GM18867 (cell line): ENCODE measurements around the gene ADAM33.

Source experiments
- ATAC-seq: cut with Tn5 transposase; IDR thresholded peaks from one replicate; pipeline ENCODE4 v1.9.1; 2021; ENCODE audit warnings: mild to moderate bottlenecking, moderate library complexity; ENCODE audit not compliant: unreplicated experiment

The ADAM33 gene

GRCh38 chr20:3710703-3711483, 29.1 kb upstream of the ADAM33 start:
- no peak for ATAC-seq

DNA sequence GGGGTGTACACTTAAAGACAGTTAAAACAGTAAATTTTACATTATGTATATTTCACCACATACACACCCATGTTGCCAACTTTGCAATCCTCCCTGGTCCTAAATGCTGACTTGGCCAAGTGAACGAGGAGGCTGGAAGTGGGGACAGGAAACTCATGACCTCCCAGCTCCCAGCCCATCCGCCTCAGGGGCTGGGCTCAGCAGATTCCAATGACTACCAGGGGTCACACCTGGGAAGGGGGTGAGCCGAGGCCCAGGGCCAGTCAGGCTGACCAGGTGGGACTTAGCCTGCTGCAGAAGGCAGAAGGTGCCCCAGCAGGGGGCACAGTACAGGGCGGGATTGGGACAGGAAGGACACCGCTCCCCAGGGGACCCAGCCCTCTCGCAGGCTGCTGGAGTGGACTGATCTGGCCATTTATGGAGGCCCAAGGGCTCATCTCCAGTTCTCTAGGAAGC, 28.2 kb upstream of the ADAM33 start:
- ATAC-seq: no peak

GRCh38 chr20:3707508-3707899, 25.7 kb upstream of the ADAM33 start:
- no peak for ATAC-seq

DNA sequence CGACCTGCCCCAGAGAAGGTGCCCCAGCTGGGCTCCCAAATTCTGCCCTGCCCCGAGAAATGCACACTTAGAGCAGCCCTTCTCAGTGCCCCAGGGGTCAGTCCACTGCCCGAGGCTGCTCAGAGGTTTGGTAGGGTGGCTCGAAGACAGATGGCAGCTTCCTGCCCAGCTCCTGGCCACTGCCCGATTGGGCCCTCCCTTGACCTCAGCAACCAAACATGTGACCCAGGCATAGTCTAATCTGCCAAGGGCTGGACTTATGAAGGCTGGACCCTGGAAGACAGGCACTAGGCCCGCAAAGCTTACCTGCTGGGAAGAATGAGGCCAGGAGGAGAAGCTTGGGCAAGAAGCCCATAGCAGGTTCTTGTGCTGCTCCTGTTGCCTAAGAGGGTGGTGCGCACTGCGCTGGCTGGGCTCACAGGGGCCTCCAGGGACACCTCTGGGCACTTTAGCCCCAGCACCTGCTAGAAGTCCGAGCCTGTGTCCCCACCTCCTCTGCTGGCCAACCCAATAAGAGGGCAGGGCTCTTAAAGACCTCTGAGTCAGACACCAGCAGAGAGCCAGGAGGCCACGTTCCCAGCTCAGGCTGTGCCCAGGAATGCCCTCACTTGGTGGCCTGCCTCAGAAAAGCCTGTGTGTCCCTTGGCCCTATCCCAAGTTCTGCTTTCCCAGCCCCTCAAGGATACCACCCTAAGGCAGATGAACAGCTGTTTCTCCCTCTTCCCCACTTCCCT, 25.1 kb upstream of the ADAM33 start:
- ATAC-seq: no peak

GRCh38 chr20:3705970-3706739, 24.3 kb upstream of the ADAM33 start:
- no peak for ATAC-seq

DNA sequence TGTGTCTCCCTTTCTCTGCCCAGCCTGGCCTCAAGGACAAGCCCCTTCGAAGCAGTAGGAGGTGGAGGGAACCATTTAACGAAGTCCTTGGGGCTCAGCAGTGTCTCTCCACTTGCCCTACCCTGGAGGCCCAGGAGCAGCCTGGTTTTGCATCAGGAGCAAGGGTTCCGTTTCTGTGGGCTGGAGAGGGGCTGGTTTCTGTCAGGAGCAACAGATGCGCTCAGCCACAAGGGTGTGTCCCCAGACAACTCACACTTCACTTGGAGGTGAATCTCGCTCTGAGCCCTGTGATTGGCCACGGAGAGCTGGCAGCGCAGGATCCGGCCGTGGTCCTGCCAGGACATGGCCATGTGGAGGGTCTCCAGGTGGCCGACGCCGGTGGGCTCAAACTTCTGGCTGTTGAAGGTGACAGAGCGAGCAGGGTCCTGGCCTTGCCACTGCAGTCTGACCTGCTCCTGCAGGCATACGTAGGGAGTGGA, 23.7 kb upstream of the ADAM33 start:
- ATAC-seq: no peak

GRCh38 chr20:3704087-3704486, 22.3 kb upstream of the ADAM33 start:
- ATAC-seq: no peak

DNA sequence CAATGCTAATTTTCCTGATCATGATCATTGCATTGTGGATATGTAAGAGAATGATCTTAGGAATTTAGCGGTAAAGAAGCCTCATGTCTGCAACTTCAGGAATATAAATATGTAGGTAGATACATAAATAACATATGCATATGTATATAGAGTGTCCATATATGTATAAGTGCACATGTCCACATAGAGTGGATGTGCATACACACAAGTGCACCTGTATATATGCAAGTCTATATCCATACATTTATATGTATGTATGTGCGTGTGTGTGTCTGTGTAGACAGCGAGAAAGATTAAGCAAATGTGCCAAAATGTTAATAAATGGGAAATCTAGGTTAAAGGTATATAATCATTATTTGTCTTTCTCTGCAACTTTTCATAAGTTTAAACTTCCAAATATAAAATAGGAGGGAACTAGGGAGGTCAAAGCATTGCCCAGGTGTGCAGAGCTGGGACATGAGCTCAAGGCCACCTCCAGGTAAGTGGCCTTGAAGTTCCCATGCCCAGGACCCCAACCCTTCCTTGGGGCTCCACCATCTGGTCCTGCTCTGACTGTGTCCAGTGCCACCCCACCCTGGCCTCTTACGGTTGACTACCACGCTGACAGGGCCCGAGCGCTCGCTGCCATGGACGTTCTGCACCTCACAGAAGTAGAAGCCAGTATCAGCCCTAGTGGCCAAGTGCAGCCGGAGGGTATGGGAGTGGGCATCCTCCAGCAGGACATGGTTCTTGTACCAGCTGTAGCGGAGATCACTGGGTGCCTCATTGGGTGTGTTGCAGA, 21.0 kb upstream of the ADAM33 start:
- no peak for ATAC-seq

DNA sequence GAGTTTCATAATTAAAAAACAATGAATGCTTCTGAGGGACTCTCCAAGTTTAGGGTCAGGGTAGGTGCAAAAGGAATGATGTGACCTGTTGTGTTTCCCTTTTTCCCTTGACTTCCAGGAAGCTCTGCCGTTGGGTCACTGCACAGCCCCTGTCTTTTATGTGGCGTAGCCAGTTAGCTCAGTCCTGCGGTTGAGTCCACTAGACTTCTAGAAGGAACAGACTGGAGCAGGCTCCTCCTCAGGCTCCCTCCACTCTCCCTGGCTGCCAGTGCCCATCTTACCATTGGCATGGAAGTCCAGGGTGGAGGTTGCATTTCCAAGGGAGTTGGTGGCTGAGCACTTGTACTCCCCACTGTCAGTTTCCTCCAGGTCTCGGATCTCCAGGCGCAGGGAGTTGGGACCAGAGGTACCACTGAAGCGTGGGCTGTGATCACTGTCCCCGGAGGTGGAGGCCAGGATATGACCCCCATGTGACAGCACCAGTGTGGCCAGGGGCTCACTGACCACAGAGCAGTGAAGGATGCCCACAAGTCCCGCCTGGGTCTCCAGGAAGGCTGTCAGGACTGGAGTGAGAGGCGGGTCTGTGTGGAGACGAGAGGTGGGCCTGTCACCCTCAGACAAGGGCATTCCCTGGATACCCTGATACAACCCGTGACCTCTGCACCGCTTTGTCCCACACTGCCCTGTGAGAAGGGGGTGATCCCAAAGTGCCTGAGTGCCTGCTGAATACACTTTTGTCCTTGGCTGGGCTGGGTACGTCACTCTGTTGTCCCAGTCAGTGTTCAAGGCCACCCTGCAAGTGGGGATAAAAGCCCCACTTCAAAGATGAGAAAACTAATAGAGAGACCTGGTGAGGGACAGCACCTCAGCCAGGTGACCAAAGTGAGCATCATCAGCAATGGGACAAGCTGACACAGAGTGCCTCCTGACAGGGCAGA, 19.5 kb upstream of the ADAM33 start:
- no peak for ATAC-seq

DNA sequence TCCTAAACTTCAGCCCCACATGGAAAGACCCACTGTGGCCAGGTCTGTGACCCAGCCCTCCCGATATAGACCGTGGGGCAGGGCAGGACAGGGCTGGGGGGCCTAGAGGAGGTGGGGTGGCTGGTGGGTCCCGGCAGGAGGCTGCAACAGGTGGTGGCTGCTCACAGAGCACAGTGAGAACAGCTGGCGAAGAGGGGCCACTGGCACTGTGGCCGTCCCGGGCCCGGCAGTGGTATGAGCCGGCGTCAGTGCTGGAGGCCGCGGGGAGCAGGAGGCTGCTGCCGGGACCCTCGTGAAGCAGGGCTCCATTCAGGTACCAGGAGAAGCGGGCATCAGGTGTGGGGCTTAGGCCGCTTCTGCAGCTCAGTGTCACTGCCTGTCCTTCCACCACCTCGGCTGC, 17.2 kb upstream of the ADAM33 start:
- ATAC-seq: no peak

- no peak for ATAC-seq
These were observed 16.8 kb upstream of the ADAM33 start for GRCh38 chr20:3698591-3699001.

- no peak for ATAC-seq
These were observed 15.9 kb upstream of the ADAM33 start for GRCh38 chr20:3697588-3698305.

DNA sequence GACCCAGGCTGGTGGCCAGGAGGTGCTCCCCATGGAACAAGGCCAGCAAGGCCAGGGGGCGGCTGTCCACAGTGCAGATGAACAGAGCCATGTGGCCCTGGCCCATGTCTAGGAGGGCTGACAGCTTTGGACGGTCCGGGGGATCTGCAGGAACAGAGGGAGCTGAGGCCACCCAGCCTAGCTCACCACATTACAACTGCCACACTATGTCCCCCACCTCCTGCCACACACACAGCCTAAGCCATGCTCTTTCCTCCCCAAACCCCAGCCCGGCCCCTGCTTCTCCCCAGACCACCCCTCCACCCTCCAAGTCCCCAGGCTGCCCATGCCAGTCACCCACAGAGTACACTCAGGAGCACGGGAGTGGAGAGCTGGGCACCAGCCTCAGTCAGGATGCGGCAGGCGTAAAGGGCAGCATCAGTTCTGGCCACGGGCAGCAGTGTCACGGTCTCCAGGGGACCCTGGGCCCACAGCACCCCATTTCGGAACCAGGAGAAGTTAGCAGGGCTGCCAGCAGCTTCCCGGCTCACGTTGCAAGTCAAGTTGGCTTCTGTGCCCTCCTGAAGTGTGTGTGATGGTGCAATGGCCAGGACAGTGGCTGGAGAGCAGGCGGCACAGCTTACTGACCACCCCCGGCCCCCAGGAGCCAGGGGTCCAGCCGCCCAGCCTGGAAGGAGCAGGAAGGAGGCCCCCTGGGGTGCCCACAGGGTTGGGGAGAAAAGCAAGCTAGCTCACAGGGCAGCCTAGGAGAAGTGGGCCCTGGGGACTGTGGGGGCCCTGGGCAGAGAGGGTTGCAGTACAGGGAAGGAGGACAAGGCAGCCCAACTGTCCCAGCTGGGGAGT, 15.2 kb upstream of the ADAM33 start:
- ATAC-seq: no peak

- ATAC-seq: no peak
These were observed 14.4 kb upstream of the ADAM33 start for GRCh38 chr20:3696200-3696599.

GRCh38 chr20:3694864-3695263, 13.1 kb upstream of the ADAM33 start:
- ATAC-seq: no peak

GRCh38 chr20:3693376-3693775, 11.6 kb upstream of the ADAM33 start:
- no peak for ATAC-seq

- ATAC-seq: no peak
These were observed 11.0 kb upstream of the ADAM33 start for GRCh38 chr20:3692706-3693294.

DNA sequence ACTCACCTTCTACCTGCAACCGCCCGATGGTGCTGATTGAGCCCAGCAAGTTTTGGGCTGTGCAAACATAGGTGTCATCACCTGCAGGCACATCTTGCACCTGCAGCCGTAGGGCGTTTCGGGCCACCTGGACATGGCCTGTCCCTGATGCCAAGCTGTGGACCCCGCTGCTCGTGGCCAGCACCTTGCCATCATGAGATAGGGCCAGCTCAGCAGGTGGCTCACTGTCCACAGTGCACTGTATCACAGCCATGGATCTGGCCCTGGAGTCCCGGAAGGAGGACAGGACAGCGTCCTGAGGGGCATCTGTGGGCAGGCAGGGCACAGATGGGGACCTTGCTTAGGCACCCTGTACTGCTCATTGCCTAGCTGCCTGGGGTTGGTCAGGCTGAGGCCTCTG, 10.1 kb upstream of the ADAM33 start:
- no peak for ATAC-seq
